Ectodermal cell (in vitro differentiated cells): ENCODE data around the gene RNASEH2B.

ENCODE experiments used
- H3K27ac ChIP-seq: 2 replicates; pipeline ENCODE4 v1.7.0; 2013; ENCODE audit warnings: mild to moderate bottlenecking, low read depth, low read length; ENCODE audit not compliant: insufficient read depth, poor library complexity, severe bottlenecking
- H3K27me3 ChIP-seq: 2 replicates; pipeline ENCODE4 v1.7.0; 2013; ENCODE audit warnings: mild to moderate bottlenecking, low read length; ENCODE audit not compliant: insufficient read depth, control insufficient read depth, poor library complexity, severe bottlenecking
- H3K36me3 ChIP-seq: one replicate; pipeline ENCODE4 v1.7.0; 2013; ENCODE audit warnings: low read length; ENCODE audit not compliant: control insufficient read depth, insufficient read depth
- H3K4me1 ChIP-seq: one replicate; pipeline ENCODE4 v1.7.0; 2013; ENCODE audit warnings: low read length; ENCODE audit not compliant: control insufficient read depth, insufficient read depth
- H3K4me3 ChIP-seq: 2 replicates; pipeline ENCODE4 v1.7.0; 2013; ENCODE audit warnings: low read depth, low read length, control low read depth; ENCODE audit not compliant: insufficient read depth
- H3K9me3 ChIP-seq: 2 replicates; pipeline ENCODE4 v1.7.0; 2013; ENCODE audit warnings: mild to moderate bottlenecking, low read length, moderate library complexity; ENCODE audit not compliant: control insufficient read depth
- WGBS, 2 experiments: methylation state at CpG; one replicate each; pipeline ENCODE4 v1.1.7; 2013; ENCODE audit warnings: missing lambda C conversion rate in 2 of 2; 5-methylcytosine and 5-hydroxymethylcytosine counted together

RNASEH2B gene

GRCh38 chr13:50955241-50955640 is 45.6 kb downstream of the RNASEH2B start:
- 92 to 93% methylated on average over 4 of the region's 4 CpGs for WGBS, 2 experiments
- no peaks in the 10 kb centered on the region for H3K9me3 ChIP-seq
- no peaks in the 10 kb centered on the region for H3K4me1 ChIP-seq
- no peak overlapping the region for H3K27ac ChIP-seq
- no peaks in the 10 kb centered on the region for H3K27me3 ChIP-seq
- H3K36me3 ChIP-seq = no peaks in the 10 kb centered on the region
- H3K4me3 ChIP-seq = no peak overlapping the region

GRCh38 chr13:50955798-50956197 is 46.2 kb downstream of the RNASEH2B start:
- Histone ChIP-seq H3K4me3 (no peak overlapping the region), H3K9me3 (no peaks in the 10 kb centered on the region), H3K4me1 (no peaks in the 10 kb centered on the region), H3K27ac (no peak overlapping the region), H3K36me3 (no peaks in the 10 kb centered on the region), H3K27me3 (no peaks in the 10 kb centered on the region)
- 63 to 78% methylated on average over 1 of the region's 1 CpG for WGBS, 2 experiments

- Histone ChIP-seq H3K4me1 (no peaks in the 10 kb centered on the region), H3K4me3 (no peak overlapping the region), H3K36me3 (no peaks in the 10 kb centered on the region), H3K27me3 (no peaks in the 10 kb centered on the region), H3K9me3 (no peaks in the 10 kb centered on the region), H3K27ac (no peak overlapping the region)
- WGBS, 2 experiments = 76 to 88% methylated on average over 2 of the region's 2 CpGs
These were observed 48.0 kb downstream of the RNASEH2B start for GRCh38 chr13:50957620-50958019.

GRCh38 chr13:50969691-50970090 is 60.1 kb downstream of the RNASEH2B start:
- no peaks in the 10 kb centered on the region for H3K36me3 ChIP-seq
- no peaks in the 10 kb centered on the region for H3K4me1 ChIP-seq
- no peaks in the 10 kb centered on the region for H3K27me3 ChIP-seq
- no peak overlapping the region for H3K4me3 ChIP-seq
- no peak overlapping the region for H3K27ac ChIP-seq
- no peaks in the 10 kb centered on the region for H3K9me3 ChIP-seq
- WGBS, 2 experiments = 70 to 71% methylated on average over 11 of the region's 11 CpGs

GRCh38 chr13:50970956-50971355 is 61.4 kb downstream of the RNASEH2B start:
- WGBS, 2 experiments = 92 to 93% methylated on average over 2 of the region's 2 CpGs

GRCh38 chr13:50974268-50974667 is 64.7 kb downstream of the RNASEH2B start:
- Histone ChIP-seq H3K27ac (no peak overlapping the region), H3K36me3 (no peaks in the 10 kb centered on the region), H3K4me3 (no peak overlapping the region), H3K27me3 (no peaks in the 10 kb centered on the region), H3K9me3 (no peaks in the 10 kb centered on the region), H3K4me1 (no peaks in the 10 kb centered on the region)
- WGBS, 2 experiments = 93 to 95% methylated on average over 3 of the region's 3 CpGs

More at GRCh38 chr13:50970956-50971355, 61.4 kb downstream of the RNASEH2B start:
- no peak overlapping the region for H3K4me3 ChIP-seq
- H3K36me3 ChIP-seq = no peaks in the 10 kb centered on the region
- no peaks in the 10 kb centered on the region for H3K9me3 ChIP-seq
- H3K27ac ChIP-seq = no peak overlapping the region
- H3K27me3 ChIP-seq = no peaks in the 10 kb centered on the region
- no peaks in the 10 kb centered on the region for H3K4me1 ChIP-seq

GRCh38 chr13:50979187-50979586 is 69.6 kb downstream of the RNASEH2B start:
- H3K4me1 ChIP-seq = no peaks in the 10 kb centered on the region
- no peak overlapping the region for H3K4me3 ChIP-seq
- no peak overlapping the region for H3K27ac ChIP-seq
- H3K9me3 ChIP-seq = no peaks in the 10 kb centered on the region
- H3K27me3 ChIP-seq = no peaks in the 10 kb centered on the region
- H3K36me3 ChIP-seq = no peaks in the 10 kb centered on the region

- WGBS, 2 experiments = 89 to 91% methylated on average over 4 of the region's 4 CpGs
- Histone ChIP-seq H3K27ac (no peak overlapping the region), H3K9me3 (no peaks in the 10 kb centered on the region), H3K27me3 (no peaks in the 10 kb centered on the region), H3K4me1 (no peaks in the 10 kb centered on the region), H3K4me3 (no peak overlapping the region), H3K36me3 (no peaks in the 10 kb centered on the region)
These were observed 72.1 kb downstream of the RNASEH2B start for GRCh38 chr13:50981686-50982085.

- peaks cover 9% of the 10 kb centered on the region for H3K27me3 ChIP-seq
- no peak overlapping the region for H3K4me3 ChIP-seq
- 46 to 47% methylated on average over 5 to 6 of the region's 6 CpGs for WGBS, 2 experiments
- no peaks in the 10 kb centered on the region for H3K36me3 ChIP-seq
- no peak overlapping the region for H3K27ac ChIP-seq
- no peaks in the 10 kb centered on the region for H3K9me3 ChIP-seq
- peaks cover 13% of the 10 kb centered on the region for H3K4me1 ChIP-seq
These were observed 79.9 kb downstream of the RNASEH2B start for GRCh38 chr13:50989476-50989875.

- H3K27me3 ChIP-seq = peaks cover 9% of the 10 kb centered on the region
- H3K9me3 ChIP-seq = no peaks in the 10 kb centered on the region
- no peaks in the 10 kb centered on the region for H3K36me3 ChIP-seq
- H3K4me3 ChIP-seq = no peak overlapping the region
- peaks cover 13% of the 10 kb centered on the region for H3K4me1 ChIP-seq
- no peak overlapping the region for H3K27ac ChIP-seq
- 59 to 64% methylated on average over 11 of the region's 11 CpGs for WGBS, 2 experiments
These were observed 80.7 kb downstream of the RNASEH2B start for GRCh38 chr13:50990065-50990817.
